DOHH2 (cell line): ENCODE measurements around the gene TEX261.

Source experiments
- H3F3A ChIP-seq: fragments of 200-600 bp; sonication (generic), shearing (Covaris generic); 2 replicates; pipeline ENCODE4 v1.6.0; 2016; ENCODE audit warnings: antibody characterized with exemption, mild to moderate bottlenecking; ENCODE audit not compliant: control insufficient read depth, insufficient read depth
- H3K27ac ChIP-seq: fragments of 200-600 bp; sonication (generic); 2 replicates; pipeline ENCODE4 v1.5.1; 2014; ENCODE audit warnings: low read depth, mild to moderate bottlenecking, low read length, moderate library complexity
- H3K27me3 ChIP-seq: fragments of 200-600 bp; sonication (generic); 2 replicates; pipeline ENCODE4 v1.6.1; 2014; ENCODE audit warnings: mild to moderate bottlenecking, low read length, mixed read lengths; ENCODE audit not compliant: control insufficient read depth
- H3K36me3 ChIP-seq: fragments of 200-600 bp; sonication (generic); 2 replicates; pipeline ENCODE4 v1.6.1; 2014; ENCODE audit warnings: mild to moderate bottlenecking, low read length, moderate library complexity, mixed read lengths; ENCODE audit not compliant: control insufficient read depth
- H3K4me1 ChIP-seq: fragments of 200-600 bp; sonication (generic); 2 replicates; pipeline ENCODE4 v1.6.1; 2014; ENCODE audit warnings: mild to moderate bottlenecking, low read length, mixed read lengths; ENCODE audit not compliant: control insufficient read depth
- H3K4me2 ChIP-seq: fragments of 200-600 bp; sonication (generic); 2 replicates; pipeline ENCODE4 v1.6.0; 2014; ENCODE audit warnings: mild to moderate bottlenecking, low read length, moderate library complexity
- H3K4me3 ChIP-seq: fragments of 200-600 bp; sonication (generic); 2 replicates; pipeline ENCODE4 v1.5.1; 2014; ENCODE audit warnings: mild to moderate bottlenecking, low read length, mixed read lengths
- H3K79me2 ChIP-seq: fragments of 200-600 bp; sonication (generic); 2 replicates; pipeline ENCODE4 v1.6.1; 2014; ENCODE audit warnings: mild to moderate bottlenecking, low read length, mixed read lengths; ENCODE audit not compliant: control insufficient read depth
- H3K9me2 ChIP-seq: fragments of 200-600 bp; sonication (generic); replicated peaks from 2 replicates; pipeline ENCODE4 v1.6.1; 2014; ENCODE audit warnings: mild to moderate bottlenecking, low read length, mixed read lengths; ENCODE audit not compliant: control insufficient read depth
- H3K9me3 ChIP-seq: fragments of 200-600 bp; sonication (generic); 2 replicates; pipeline ENCODE4 v1.6.1; 2014; ENCODE audit warnings: antibody characterized with exemption, low read length, mixed read lengths; ENCODE audit not compliant: control insufficient read depth, insufficient read depth
- H4K20me1 ChIP-seq: fragments of 200-600 bp; sonication (generic); 2 replicates; pipeline ENCODE4 v1.6.0; 2014; ENCODE audit warnings: low read depth, mild to moderate bottlenecking, antibody characterized with exemption, low read length, moderate library complexity; ENCODE audit not compliant: control insufficient read depth, insufficient read depth
- CTCF ChIP-seq: fragments of 200-600 bp; sonication (generic); IDR thresholded peaks from one replicate; pipeline ENCODE4 v1.5.1; 2014; ENCODE audit warnings: antibody characterized with exemption, mild to moderate bottlenecking, low read depth, low read length; ENCODE audit not compliant: poor library complexity, severe bottlenecking
- EZH2phosphoT487 ChIP-seq: fragments of 200-600 bp; sonication (generic); IDR thresholded peaks from 2 replicates; pipeline ENCODE4 v1.6.1; 2017; ENCODE audit warnings: borderline replicate concordance, mild to moderate bottlenecking, antibody characterized with exemption, low read length, moderate library complexity, mixed read lengths

The TEX261 gene

GRCh38 chr2:70949086-70949485, 45.6 kb downstream of the TEX261 start:
- no peaks in the 10 kb centered on the region for H3K9me3 ChIP-seq
- no peak for TF ChIP-seq EZH2phosphoT487
- TF ChIP-seq CTCF = no peak
- H3K4me1 ChIP-seq = peaks cover 22% of the 10 kb centered on the region
- H3K4me2 ChIP-seq = no peak overlapping the region
- H3K36me3 ChIP-seq = no peaks in the 10 kb centered on the region
- H3K27ac ChIP-seq = no peak overlapping the region
- no peak overlapping the region for H3K4me3 ChIP-seq
- H3F3A ChIP-seq = peaks cover 5% of the 10 kb centered on the region; the same call in 1 of the 2 replicates
- H4K20me1 ChIP-seq = no peaks in the 10 kb centered on the region
- H3K9me2 ChIP-seq = no peaks in the 10 kb centered on the region
- peaks cover 8% of the 10 kb centered on the region for H3K27me3 ChIP-seq
- H3K79me2 ChIP-seq = 0 out of 2 replicates have a peak, but pooled peaks cover 3% of the 10 kb centered on the region

GRCh38 chr2:70948337-70949003, 46.2 kb downstream of the TEX261 start:
- peak overlapping the region; percentile 92 for H3K4me2 ChIP-seq
- H4K20me1 ChIP-seq = no peaks in the 10 kb centered on the region
- no peak overlapping the region for H3K27ac ChIP-seq
- H3K4me1 ChIP-seq = peaks cover 22% of the 10 kb centered on the region
- no peaks in the 10 kb centered on the region for H3K9me2 ChIP-seq
- 0 out of 2 replicates have a peak, but pooled peaks cover 3% of the 10 kb centered on the region for H3K79me2 ChIP-seq
- H3K36me3 ChIP-seq = no peaks in the 10 kb centered on the region
- no peaks in the 10 kb centered on the region for H3K9me3 ChIP-seq
- peak overlapping the region; percentile 81 for H3K4me3 ChIP-seq
- H3K27me3 ChIP-seq = peaks cover 2% of the 10 kb centered on the region
- peaks cover 5% of the 10 kb centered on the region; the same call in 1 of the 2 replicates for H3F3A ChIP-seq
- TF ChIP-seq EZH2phosphoT487 = no peak
- peak; percentile 90 for TF ChIP-seq CTCF

GRCh38 chr2:70947556-70948184, 47.0 kb downstream of the TEX261 start:
- Histone ChIP-seq H3K36me3 (no peaks in the 10 kb centered on the region), H4K20me1 (no peaks in the 10 kb centered on the region), H3K4me3 (peak overlapping the region; percentile 81), H3K27ac (no peak overlapping the region), H3K9me3 (no peaks in the 10 kb centered on the region), H3K4me2 (peak overlapping the region; percentile 92), H3K9me2 (no peaks in the 10 kb centered on the region), H3K79me2 (0 out of 2 replicates have a peak, but pooled peaks cover 3% of the 10 kb centered on the region), H3K27me3 (no peaks in the 10 kb centered on the region), H3F3A (peaks cover 5% of the 10 kb centered on the region; the same call in 1 of the 2 replicates), H3K4me1 (peaks cover 22% of the 10 kb centered on the region)
- TF ChIP-seq EZH2phosphoT487 (no peak), CTCF (no peak)
